D341Med (cell line): Measurements from ENCODE around the gene IGSF6.
"Not testable (repeated sequence)": the region's sequence is repeated elsewhere in the genome, so short reads cannot be mapped to it uniquely, and the experiment has no call there.

Experiments used
- DNase-seq: peaks from one replicate; pipeline ENCODE4 v3.0.0; 2012; ENCODE audit warnings: low spot score

The IGSF6 gene

GRCh38 chr16:21629616-21630539, 22.5 kb downstream of the IGSF6 start:
- not testable (repeated sequence) for DNase-seq

- no peak for DNase-seq
Observed at GRCh38 chr16:21628772-21629171, 23.6 kb downstream of the IGSF6 start.

GRCh38 chr16:21628121-21628726, 24.2 kb downstream of the IGSF6 start:
- no peak for DNase-seq

- DNase-seq, result no peak
Observed at GRCh38 chr16:21626659-21627277, 25.6 kb downstream of the IGSF6 start.

GRCh38 chr16:21625026-21625425, 27.4 kb downstream of the IGSF6 start:
- DNase-seq, result no peak

GRCh38 chr16:21622545-21622944, 29.9 kb downstream of the IGSF6 start:
- no peak for DNase-seq

- no peak for DNase-seq
Observed at GRCh38 chr16:21620592-21620991, 31.8 kb downstream of the IGSF6 start.

- DNase-seq, result no peak
Observed at GRCh38 chr16:21619765-21620425, 32.5 kb downstream of the IGSF6 start.

GRCh38 chr16:21618281-21618680, 34.1 kb downstream of the IGSF6 start:
- DNase-seq, result no peak

GRCh38 chr16:21617607-21618006, 34.8 kb downstream of the IGSF6 start:
- no peak for DNase-seq

GRCh38 chr16:21614896-21615295, 37.5 kb downstream of the IGSF6 start:
- no peak for DNase-seq

GRCh38 chr16:21613781-21614180, 38.6 kb downstream of the IGSF6 start:
- DNase-seq, result no peak

- no peak for DNase-seq
Observed at GRCh38 chr16:21613361-21613760, 39.0 kb downstream of the IGSF6 start.

- DNase-seq, result peak; percentile 52
Observed at GRCh38 chr16:21611556-21612384, 40.6 kb downstream of the IGSF6 start.

GRCh38 chr16:21611198-21611555, 41.2 kb downstream of the IGSF6 start:
- no peak for DNase-seq

GRCh38 chr16:21610766-21611165, 41.6 kb downstream of the IGSF6 start:
- DNase-seq, result no peak

GRCh38 chr16:21610006-21610544, 42.3 kb downstream of the IGSF6 start:
- no peak for DNase-seq

GRCh38 chr16:21608639-21609328, 43.6 kb downstream of the IGSF6 start:
- no peak for DNase-seq

- DNase-seq, result not testable (repeated sequence)
Observed at GRCh38 chr16:21605848-21606247, 46.6 kb downstream of the IGSF6 start.

GRCh38 chr16:21603928-21604327, 48.5 kb downstream of the IGSF6 start:
- peak; percentile 28 for DNase-seq

GRCh38 chr16:21602785-21603184, 49.6 kb downstream of the IGSF6 start:
- DNase-seq, result no peak
